Ishikawa (cell line): Measurements from ENCODE around the gene ATP12A.
A peak's percentile ranks its signal among the peaks of the same experiment; 100 is the strongest.

Experiments
- CEBPB ChIP-seq: IDR thresholded peaks from 2 replicates; pipeline ENCODE4 v1.6.1; 2012
- CREB1 ChIP-seq: IDR thresholded peaks from 2 replicates; pipeline ENCODE4 v1.6.1; 2012; ENCODE audit warnings: low read depth
- EGR1 ChIP-seq: IDR thresholded peaks from 2 replicates; pipeline ENCODE4 v1.6.1; 2012
- EP300 ChIP-seq: IDR thresholded peaks from 2 replicates; pipeline ENCODE4 v1.6.1; 2012; ENCODE audit warnings: borderline replicate concordance
- FOXM1 ChIP-seq: IDR thresholded peaks from 2 replicates; pipeline ENCODE4 v1.6.1; 2012; ENCODE audit warnings: low read depth, borderline replicate concordance
- NFIC ChIP-seq: IDR thresholded peaks from 2 replicates; pipeline ENCODE4 v1.6.1; 2012
- RAD21 ChIP-seq: IDR thresholded peaks from 2 replicates; pipeline ENCODE4 v1.6.1; 2012; ENCODE audit warnings: low read depth
- TAF1 ChIP-seq: IDR thresholded peaks from 2 replicates; pipeline ENCODE4 v1.6.1; 2012; ENCODE audit warnings: low read depth, mild to moderate bottlenecking
- TCF12 ChIP-seq: IDR thresholded peaks from 2 replicates; pipeline ENCODE4 v1.6.1; 2012; ENCODE audit warnings: low read depth
- TEAD4 ChIP-seq: IDR thresholded peaks from 2 replicates; pipeline ENCODE4 v1.6.1; 2012
- YY1 ChIP-seq: IDR thresholded peaks from 2 replicates; pipeline ENCODE4 v1.6.1; 2012; ENCODE audit warnings: low read depth
- ZBTB7A ChIP-seq: IDR thresholded peaks from 2 replicates; pipeline ENCODE4 v1.6.1; 2012; ENCODE audit warnings: low read depth
- TF ChIP-seq, protein P1 (sequence below): IDR thresholded peaks from 2 replicates; pipeline ENCODE4 v1.6.1; 2012
- TF ChIP-seq, protein P2 (sequence below): IDR thresholded peaks from 2 replicates; pipeline ENCODE4 v1.6.1; 2012; ENCODE audit warnings: low read depth, mild to moderate bottlenecking
- TF ChIP-seq, protein P3 (sequence below): IDR thresholded peaks from 2 replicates; pipeline ENCODE4 v1.6.1; 2012

The ATP12A gene

GRCh38 chr13:24745861-24746617 lies 65.8 kb downstream of the ATP12A start:
- TF ChIP-seq, protein P1, sequence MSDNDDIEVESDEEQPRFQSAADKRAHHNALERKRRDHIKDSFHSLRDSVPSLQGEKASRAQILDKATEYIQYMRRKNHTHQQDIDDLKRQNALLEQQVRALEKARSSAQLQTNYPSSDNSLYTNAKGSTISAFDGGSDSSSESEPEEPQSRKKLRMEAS, result no peak
- no peak for TF ChIP-seq YY1
- no peak for TF ChIP-seq FOXM1
- TF ChIP-seq, protein P2, sequence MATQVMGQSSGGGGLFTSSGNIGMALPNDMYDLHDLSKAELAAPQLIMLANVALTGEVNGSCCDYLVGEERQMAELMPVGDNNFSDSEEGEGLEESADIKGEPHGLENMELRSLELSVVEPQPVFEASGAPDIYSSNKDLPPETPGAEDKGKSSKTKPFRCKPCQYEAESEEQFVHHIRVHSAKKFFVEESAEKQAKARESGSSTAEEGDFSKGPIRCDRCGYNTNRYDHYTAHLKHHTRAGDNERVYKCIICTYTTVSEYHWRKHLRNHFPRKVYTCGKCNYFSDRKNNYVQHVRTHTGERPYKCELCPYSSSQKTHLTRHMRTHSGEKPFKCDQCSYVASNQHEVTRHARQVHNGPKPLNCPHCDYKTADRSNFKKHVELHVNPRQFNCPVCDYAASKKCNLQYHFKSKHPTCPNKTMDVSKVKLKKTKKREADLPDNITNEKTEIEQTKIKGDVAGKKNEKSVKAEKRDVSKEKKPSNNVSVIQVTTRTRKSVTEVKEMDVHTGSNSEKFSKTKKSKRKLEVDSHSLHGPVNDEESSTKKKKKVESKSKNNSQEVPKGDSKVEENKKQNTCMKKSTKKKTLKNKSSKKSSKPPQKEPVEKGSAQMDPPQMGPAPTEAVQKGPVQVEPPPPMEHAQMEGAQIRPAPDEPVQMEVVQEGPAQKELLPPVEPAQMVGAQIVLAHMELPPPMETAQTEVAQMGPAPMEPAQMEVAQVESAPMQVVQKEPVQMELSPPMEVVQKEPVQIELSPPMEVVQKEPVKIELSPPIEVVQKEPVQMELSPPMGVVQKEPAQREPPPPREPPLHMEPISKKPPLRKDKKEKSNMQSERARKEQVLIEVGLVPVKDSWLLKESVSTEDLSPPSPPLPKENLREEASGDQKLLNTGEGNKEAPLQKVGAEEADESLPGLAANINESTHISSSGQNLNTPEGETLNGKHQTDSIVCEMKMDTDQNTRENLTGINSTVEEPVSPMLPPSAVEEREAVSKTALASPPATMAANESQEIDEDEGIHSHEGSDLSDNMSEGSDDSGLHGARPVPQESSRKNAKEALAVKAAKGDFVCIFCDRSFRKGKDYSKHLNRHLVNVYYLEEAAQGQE, result no peak
- TF ChIP-seq CREB1, result no peak
- no peak for TF ChIP-seq ZBTB7A
- no peak for TF ChIP-seq TCF12
- TF ChIP-seq NFIC, result no peak
- TF ChIP-seq TAF1, result no peak
- TF ChIP-seq, protein P3, sequence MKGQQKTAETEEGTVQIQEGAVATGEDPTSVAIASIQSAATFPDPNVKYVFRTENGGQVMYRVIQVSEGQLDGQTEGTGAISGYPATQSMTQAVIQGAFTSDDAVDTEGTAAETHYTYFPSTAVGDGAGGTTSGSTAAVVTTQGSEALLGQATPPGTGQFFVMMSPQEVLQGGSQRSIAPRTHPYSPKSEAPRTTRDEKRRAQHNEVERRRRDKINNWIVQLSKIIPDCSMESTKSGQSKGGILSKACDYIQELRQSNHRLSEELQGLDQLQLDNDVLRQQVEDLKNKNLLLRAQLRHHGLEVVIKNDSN, result no peak
- TF ChIP-seq RAD21, result no peak
- no peak for TF ChIP-seq EGR1
- TF ChIP-seq TEAD4, result no peak
- TF ChIP-seq CEBPB, result no peak
- TF ChIP-seq EP300, result no peak

GRCh38 chr13:24746618-24747247 lies 66.5 kb downstream of the ATP12A start:
- TF ChIP-seq TEAD4 (no peak), NFIC (no peak), EGR1 (no peak), TAF1 (no peak), TCF12 (no peak)
- TF ChIP-seq, protein P3, result no peak

GRCh38 chr13:24747248-24748060 lies 67.2 kb downstream of the ATP12A start:
- TF ChIP-seq EGR1, result no peak
- TF ChIP-seq, protein P1, result peak; percentile 77

- TF ChIP-seq TEAD4 (no peak), NFIC (no peak), EP300 (no peak), EGR1 (no peak), FOXM1 (no peak), TCF12 (no peak), RAD21 (no peak), ZBTB7A (no peak), TAF1 (no peak), YY1 (no peak), CREB1 (no peak), CEBPB (no peak)
- TF ChIP-seq, protein P3, result no peak
- TF ChIP-seq, protein P2, result no peak
- TF ChIP-seq, protein P1, result no peak
These were observed 67.8 kb downstream of the ATP12A start for GRCh38 chr13:24748061-24748400.

DNA sequence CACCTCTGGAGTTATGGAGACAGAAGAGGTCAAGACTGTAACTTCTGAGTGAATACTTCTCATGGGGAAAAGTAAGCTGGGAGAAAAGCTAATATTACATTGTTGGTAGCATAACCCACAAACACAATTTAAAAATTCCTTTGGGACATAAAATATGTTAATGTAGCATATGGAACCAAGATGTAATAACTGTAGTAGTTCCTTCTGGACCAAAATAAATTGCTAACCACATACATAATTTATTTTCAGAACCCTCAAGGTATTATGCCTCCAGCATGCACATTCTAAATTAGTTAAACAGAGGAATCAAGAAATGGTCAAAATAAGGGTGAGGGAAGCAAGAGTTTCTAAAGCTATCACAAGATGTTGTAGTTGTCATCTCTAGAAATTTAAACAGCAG lies 79.0 kb downstream of the ATP12A start:
- no peak for TF ChIP-seq CREB1
- TF ChIP-seq TAF1, result no peak
- no peak for TF ChIP-seq YY1
- no peak for TF ChIP-seq CEBPB
- no peak for TF ChIP-seq NFIC
- TF ChIP-seq, protein P2, result no peak
- TF ChIP-seq TCF12, result no peak
- TF ChIP-seq, protein P1, result no peak
- no peak for TF ChIP-seq TEAD4
- TF ChIP-seq EGR1, result no peak
- no peak for TF ChIP-seq RAD21
- TF ChIP-seq, protein P3, result no peak
